Subcutaneous adipose tissue (tissue), 4 donors: ENCODE measurements around the gene ACOT11. TPM values are rescaled to one million over a fixed set of nuclear protein-coding genes. Genes with fewer than 3 reads are reported as not detected.

ENCODE experiments used
- total RNA-seq, 4 donors: library from RNA; depleted of rRNA; stranded (reverse); fragments of >200 nt; gene quantifications; one replicate each; pipeline ENCODE4 v1.1.0, GENCODE V29; 2016
- TF ChIP-seq, protein P1 (sequence below): fragments of 450-650 bp; IDR thresholded peaks from one replicate; pipeline ENCODE4 v1.5.1; 2016; ENCODE audit warnings: low read depth, mild to moderate bottlenecking, control low read depth, antibody characterized with exemption, moderate library complexity

Gene ACOT11
- total RNA-seq, 4 donors from 2014 or later, result 1.3 to 6.6 (median 2.5) TPM

DNA sequence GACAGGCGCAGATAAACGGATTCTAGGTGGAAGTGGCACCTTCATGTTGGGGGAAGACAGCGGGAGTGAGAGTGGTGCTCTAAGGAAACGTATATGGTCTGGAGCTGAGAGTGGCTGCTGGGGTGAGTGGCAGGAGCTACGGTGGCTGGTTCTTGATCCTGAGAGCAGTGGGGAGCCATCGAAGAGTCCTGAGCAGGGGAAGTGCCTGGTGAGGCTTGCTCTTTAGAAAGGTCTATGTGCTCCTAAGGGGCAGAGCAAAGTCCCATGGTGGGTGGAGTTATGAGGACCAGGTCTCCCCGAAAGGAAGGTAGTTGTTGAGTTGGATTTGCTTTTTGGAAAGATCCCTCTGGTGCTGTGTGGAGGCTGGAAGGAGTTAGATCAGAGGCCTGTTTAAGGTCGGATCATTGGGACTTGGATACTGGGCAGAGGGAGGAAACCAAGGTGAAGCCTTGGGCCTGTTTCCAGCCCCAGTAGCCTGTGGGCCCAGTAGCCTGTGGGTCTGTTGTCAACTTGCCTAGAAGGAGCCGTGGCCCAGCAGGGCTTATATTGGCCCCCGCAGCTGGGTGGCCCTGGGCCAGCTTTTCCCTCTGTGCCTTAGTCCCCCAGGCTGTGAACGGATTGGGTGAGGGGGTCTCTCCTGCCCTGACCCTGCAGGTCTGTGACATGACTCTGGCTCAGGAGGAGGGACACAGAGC is 33.0 kb downstream of the ACOT11 start:
- TF ChIP-seq, protein P1, sequence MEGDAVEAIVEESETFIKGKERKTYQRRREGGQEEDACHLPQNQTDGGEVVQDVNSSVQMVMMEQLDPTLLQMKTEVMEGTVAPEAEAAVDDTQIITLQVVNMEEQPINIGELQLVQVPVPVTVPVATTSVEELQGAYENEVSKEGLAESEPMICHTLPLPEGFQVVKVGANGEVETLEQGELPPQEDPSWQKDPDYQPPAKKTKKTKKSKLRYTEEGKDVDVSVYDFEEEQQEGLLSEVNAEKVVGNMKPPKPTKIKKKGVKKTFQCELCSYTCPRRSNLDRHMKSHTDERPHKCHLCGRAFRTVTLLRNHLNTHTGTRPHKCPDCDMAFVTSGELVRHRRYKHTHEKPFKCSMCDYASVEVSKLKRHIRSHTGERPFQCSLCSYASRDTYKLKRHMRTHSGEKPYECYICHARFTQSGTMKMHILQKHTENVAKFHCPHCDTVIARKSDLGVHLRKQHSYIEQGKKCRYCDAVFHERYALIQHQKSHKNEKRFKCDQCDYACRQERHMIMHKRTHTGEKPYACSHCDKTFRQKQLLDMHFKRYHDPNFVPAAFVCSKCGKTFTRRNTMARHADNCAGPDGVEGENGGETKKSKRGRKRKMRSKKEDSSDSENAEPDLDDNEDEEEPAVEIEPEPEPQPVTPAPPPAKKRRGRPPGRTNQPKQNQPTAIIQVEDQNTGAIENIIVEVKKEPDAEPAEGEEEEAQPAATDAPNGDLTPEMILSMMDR, result no peak

DNA sequence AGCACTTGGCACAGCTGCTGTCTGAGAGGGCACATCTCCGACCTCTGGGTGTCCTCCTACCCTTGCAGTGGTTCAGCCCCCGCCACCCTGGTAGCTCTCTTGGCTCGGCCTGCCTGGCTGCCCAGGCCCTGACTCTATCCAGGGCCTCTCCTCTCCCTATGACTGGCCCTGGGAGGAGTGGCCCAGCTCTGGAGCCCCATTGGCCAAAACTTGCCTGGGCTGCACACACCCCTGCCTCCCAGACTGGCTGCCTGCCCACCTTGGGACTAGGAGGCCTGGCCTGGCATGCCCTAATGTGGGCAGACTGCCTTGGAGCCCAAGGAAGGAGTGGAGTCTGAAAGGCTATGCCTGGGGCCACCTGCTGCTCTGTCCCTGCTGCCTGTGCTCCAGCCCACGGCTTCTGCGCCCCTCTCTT is 33.6 kb downstream of the ACOT11 start:
- TF ChIP-seq, protein P1, result no peak

DNA sequence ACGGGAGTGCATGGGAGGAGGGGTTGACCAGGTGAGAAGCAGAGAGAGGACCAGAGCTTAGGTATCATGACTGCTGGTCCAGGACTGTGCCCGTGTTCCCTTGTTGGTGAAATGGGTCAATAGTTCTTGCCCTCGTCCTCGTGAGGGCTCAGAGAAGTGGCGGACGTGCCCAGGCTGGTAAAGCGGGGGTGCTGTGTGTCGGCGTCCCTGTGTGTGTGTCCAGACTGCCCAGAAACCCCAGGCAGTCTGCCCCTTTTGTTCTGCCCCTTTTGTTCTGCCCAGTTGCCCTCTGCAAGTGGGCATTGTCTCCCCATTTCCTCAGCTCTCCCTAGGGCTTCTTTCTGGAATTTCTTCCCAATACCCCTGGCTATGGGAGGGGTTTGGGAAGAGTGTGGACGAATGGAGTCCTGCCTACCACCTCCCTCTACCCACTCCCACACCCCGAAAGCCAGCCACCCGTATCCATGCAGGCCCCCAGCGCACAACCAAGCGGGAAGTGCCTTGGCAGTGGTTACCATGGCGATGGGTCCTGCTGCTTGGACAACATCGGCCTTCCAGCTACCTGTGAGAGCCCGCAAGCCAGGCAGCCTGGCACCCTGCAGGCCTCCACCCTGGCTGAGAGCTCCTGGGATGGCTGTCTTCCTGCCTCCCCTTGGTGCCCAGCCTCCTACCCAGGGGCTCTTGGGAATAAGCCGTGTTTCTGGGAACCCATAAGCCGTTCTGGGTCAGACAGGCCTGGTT is 34.7 kb downstream of the ACOT11 start:
- TF ChIP-seq, protein P1, result no peak

DNA sequence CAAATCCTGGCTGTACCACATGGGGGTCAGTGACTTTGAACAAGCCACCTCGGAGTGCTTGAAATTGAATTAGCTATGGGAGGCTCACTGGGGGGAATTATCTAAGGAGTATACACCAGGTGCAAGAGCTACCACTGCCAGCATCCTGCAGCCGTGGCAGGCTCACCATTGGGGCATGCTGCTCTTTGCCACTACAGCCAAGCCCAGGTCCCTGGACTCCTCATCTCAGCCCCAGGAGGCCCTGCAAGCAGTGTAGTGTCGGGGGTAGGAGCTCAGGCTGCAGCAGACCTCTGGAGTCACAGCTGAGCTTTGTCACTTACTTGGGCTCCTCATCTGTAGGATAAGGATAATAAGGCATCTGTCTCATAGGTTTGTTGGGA is 35.3 kb downstream of the ACOT11 start:
- TF ChIP-seq, protein P1, result no peak

DNA sequence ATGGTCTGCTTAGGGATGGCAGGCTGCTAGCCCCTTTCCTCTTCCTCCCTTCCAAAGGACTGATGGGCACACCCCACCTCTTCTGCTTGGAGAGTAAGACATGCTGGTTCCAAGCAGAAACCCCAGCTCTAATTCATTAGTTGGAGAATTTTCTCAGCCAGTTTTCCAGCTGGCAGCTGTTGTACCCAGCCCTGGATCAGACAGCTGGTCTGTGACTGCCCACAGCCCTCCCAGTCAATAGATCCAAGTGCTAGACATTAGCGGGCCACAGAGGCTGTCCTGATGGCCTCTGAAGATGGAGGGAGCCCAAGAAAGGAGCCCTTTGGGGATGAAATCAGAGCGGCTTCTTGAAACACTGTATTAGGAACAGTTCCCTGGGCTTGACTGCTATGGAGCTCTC is 35.8 kb downstream of the ACOT11 start:
- TF ChIP-seq, protein P1, result no peak

DNA sequence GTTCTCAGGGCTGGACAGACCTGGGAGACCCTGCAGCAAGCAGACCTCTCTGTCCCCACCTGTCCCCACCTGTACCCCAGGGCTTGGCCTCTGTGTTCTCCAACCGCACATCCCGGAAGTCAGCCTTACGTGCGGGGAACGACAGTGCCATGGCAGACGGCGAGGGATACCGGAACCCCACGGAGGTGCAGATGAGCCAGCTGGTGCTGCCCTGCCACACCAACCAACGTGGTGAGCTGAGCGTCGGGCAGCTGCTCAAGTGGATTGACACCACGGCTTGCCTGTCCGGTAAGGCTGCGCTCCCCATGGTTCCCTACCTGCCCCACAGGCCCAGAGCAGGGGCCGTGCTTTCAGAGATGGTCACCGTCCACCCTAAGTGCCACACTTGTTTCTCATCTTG is 36.5 kb downstream of the ACOT11 start:
- TF ChIP-seq, protein P1, result no peak

DNA sequence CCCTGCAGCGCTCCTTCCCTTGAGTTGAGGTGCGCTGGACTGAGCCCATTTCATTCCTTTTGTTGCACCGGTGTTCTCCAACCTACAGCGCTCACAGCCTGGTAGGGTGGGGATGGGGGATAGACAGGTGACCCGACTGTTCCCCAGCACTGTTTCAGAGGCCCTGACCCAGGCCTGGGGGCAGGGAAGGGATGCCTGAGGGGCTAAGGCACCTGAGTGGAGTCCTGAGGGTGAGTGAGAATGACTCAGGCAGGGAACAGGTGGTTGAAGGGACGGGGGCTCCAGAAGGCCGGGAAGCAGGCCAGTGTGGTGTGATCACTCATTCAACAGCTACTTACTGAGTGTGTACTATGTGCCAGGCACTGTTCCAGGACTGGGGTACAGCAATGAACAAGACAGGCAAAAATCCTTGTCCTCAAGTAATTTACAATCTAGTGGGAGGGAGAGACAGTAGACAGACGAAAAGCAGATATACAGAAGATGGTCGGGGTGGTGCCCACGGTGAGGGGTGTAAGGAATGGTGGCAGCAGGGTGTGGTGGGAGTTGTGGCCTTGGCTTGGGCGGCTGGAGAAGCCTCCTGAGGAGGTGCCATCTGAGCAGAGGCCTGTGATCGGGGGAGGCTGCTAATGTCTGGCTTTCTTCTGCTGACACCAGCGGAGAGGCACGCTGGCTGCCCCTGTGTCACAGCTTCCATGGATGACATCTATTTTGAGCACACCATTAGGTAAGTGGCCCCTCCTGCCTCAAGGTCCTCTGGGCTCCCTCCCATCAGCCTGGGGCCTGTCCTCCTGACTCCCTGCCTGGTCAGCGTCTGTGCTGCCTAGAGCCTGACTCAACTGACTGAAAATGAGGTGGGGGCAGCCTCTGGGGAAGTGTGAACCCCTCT is 37.4 kb downstream of the ACOT11 start:
- TF ChIP-seq, protein P1, result no peak
